ENCODE data around the gene TRIM44.
"Not testable (repeated sequence)": the region's sequence is repeated elsewhere in the genome, so short reads cannot be mapped to it uniquely, and the experiment has no call there.

DNA sequence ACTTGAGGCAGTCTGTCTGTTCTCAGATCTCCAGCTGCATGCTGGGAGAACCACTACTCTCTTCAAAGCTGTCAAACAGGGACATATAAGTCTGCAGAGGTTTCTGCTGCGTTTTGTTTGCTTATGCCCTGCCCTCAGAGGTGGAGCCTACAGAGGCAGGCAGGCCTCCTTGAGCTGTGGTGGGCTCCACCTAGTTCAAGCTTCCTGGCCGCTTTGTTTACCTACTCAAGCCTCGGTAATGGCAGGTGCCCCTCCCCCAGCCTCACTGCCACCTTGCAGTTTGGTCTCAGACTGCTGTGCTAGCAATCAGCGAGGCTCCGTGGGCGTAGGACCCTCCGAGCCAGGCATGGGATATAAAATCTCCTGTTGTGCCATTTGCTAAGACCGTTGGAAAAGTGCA lies 97.4 kb downstream of the TRIM44 start:
- TF ChIP-seq, protein P1, sequence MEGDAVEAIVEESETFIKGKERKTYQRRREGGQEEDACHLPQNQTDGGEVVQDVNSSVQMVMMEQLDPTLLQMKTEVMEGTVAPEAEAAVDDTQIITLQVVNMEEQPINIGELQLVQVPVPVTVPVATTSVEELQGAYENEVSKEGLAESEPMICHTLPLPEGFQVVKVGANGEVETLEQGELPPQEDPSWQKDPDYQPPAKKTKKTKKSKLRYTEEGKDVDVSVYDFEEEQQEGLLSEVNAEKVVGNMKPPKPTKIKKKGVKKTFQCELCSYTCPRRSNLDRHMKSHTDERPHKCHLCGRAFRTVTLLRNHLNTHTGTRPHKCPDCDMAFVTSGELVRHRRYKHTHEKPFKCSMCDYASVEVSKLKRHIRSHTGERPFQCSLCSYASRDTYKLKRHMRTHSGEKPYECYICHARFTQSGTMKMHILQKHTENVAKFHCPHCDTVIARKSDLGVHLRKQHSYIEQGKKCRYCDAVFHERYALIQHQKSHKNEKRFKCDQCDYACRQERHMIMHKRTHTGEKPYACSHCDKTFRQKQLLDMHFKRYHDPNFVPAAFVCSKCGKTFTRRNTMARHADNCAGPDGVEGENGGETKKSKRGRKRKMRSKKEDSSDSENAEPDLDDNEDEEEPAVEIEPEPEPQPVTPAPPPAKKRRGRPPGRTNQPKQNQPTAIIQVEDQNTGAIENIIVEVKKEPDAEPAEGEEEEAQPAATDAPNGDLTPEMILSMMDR (IDR thresholded peaks at IDR 0.05; ENCODE audit: low read depth, low read length, poor library complexity, severe bottlenecking) = not testable (repeated sequence)
- TF ChIP-seq EZH2phosphoT487 (IDR thresholded peaks at IDR 0.05; ENCODE audit: borderline replicate concordance, low read length) = not testable (repeated sequence)
